Measurements from ENCODE around the gene LMNTD1.

GRCh38 chr12:25494926-25495325 lies 58.2 kb downstream of the LMNTD1 start:
- no peak for TF ChIP-seq CTCF (IDR thresholded peaks at IDR 0.05)
- no peak for TF ChIP-seq POLR2A (IDR thresholded peaks at IDR 0.05)
- TF ChIP-seq POLR2AphosphoS5 (IDR thresholded peaks at IDR 0.05) = no peak

Measured in transverse colon (tissue), 4 donors.